ENCODE results near the gene POLR1C.

POLR1C gene

GRCh38 chr6:43493230-43493629, 23.7 kb upstream of the POLR1C start:
- no peak overlapping the region for H3K4me3 ChIP-seq (ENCODE audit: low read depth, low read length)
- TF ChIP-seq, protein P1, sequence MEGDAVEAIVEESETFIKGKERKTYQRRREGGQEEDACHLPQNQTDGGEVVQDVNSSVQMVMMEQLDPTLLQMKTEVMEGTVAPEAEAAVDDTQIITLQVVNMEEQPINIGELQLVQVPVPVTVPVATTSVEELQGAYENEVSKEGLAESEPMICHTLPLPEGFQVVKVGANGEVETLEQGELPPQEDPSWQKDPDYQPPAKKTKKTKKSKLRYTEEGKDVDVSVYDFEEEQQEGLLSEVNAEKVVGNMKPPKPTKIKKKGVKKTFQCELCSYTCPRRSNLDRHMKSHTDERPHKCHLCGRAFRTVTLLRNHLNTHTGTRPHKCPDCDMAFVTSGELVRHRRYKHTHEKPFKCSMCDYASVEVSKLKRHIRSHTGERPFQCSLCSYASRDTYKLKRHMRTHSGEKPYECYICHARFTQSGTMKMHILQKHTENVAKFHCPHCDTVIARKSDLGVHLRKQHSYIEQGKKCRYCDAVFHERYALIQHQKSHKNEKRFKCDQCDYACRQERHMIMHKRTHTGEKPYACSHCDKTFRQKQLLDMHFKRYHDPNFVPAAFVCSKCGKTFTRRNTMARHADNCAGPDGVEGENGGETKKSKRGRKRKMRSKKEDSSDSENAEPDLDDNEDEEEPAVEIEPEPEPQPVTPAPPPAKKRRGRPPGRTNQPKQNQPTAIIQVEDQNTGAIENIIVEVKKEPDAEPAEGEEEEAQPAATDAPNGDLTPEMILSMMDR (IDR thresholded peaks at IDR 0.05; ENCODE audit: control insufficient read depth, extremely low read depth, insufficient read depth): no peak
- DNase-seq (ENCODE audit: low read depth): no peak

GRCh38 chr6:43493833-43494232, 23.1 kb upstream of the POLR1C start:
- DNase-seq (ENCODE audit: low read depth): no peak
- TF ChIP-seq, protein P1 (IDR thresholded peaks at IDR 0.05; ENCODE audit: control insufficient read depth, extremely low read depth, insufficient read depth): no peak
- no peak overlapping the region for H3K4me3 ChIP-seq (ENCODE audit: low read depth, low read length)

- no peak for DNase-seq (ENCODE audit: low read depth)
- H3K4me3 ChIP-seq (ENCODE audit: low read depth, low read length): no peak overlapping the region
- TF ChIP-seq, protein P1 (IDR thresholded peaks at IDR 0.05; ENCODE audit: control insufficient read depth, extremely low read depth, insufficient read depth): no peak
Observed at GRCh38 chr6:43494321-43494720, 22.6 kb upstream of the POLR1C start.

DNA sequence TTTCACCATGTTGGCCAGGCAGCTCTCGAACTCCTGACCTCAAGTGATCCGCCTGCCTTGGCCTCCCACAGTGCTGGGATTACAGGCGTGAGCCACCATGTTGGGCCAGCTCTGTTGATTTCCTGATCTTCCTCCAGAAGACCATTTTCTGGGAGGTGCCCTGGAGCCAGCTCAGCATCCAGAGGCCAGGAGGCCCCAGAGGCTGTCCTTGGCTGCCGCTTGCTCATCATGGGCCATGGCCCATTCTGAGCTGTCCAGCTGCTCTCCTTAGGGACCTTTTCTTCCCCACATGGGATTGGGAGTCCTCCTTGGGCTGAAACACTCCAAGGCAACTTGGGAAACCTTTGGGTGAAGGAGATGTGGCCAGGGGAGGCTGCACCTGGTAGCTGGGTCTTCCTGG, 22.1 kb upstream of the POLR1C start:
- TF ChIP-seq, protein P1 (IDR thresholded peaks at IDR 0.05; ENCODE audit: control insufficient read depth, extremely low read depth, insufficient read depth): no peak
- H3K4me3 ChIP-seq (ENCODE audit: low read depth, low read length): no peak overlapping the region
- no peak for DNase-seq (ENCODE audit: low read depth)

DNA sequence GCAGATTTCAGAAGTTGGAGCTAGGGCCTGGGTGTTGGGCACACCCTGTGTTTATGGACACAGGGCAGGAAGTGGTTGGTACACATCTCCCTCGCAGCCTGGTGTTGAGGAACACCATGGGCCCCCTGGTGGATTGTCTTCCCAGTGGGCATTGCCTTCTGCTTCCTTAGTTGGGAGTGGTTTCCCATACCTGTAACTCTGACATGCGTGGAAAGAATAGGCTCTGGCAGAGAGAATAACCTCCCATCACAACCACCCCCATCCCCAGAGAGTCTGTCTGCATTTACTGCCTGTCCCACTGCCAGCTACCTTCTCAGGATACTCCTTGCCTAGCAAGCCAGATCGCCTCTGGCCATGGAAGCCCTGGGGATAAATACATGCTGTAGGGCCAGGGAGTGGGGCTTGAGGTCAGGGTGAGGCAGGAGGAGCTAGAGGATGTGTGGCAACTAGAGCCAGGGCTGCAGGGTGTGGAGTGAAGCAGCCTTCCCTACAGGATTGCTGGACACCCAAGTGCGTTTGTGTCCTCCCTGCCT, 21.4 kb upstream of the POLR1C start:
- TF ChIP-seq, protein P1 (IDR thresholded peaks at IDR 0.05; ENCODE audit: control insufficient read depth, extremely low read depth, insufficient read depth): peak; percentile 29
- DNase-seq (ENCODE audit: low read depth): no peak
- H3K4me3 ChIP-seq (ENCODE audit: low read depth, low read length): no peak overlapping the region

- DNase-seq (ENCODE audit: low read depth): no peak
- no peak overlapping the region for H3K4me3 ChIP-seq (ENCODE audit: low read depth, low read length)
- TF ChIP-seq, protein P1 (IDR thresholded peaks at IDR 0.05; ENCODE audit: control insufficient read depth, extremely low read depth, insufficient read depth): peak; percentile 45
Observed at GRCh38 chr6:43496370-43497128, 20.3 kb upstream of the POLR1C start.

DNA sequence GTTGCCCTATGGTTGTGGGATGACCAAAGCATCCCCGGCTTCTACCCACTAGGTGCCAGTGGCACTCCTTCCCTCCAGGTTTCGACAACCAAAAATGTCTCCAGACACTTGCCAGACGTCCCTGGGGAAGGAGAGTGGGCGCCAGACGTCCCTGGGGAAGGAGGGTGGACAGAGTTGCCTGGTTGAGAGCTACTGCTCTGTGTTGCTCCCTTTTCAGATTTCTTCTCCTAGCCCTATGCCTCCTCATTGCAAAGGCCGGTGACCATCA, 19.8 kb upstream of the POLR1C start:
- TF ChIP-seq, protein P1 (IDR thresholded peaks at IDR 0.05; ENCODE audit: control insufficient read depth, extremely low read depth, insufficient read depth): no peak
- H3K4me3 ChIP-seq (ENCODE audit: low read depth, low read length): no peak overlapping the region
- DNase-seq (ENCODE audit: low read depth): no peak

Data from LNCaP clone FGC (cell line).